ENCODE results near the gene CHD6. TPM values are rescaled to one million over a fixed set of nuclear protein-coding genes. Genes with fewer than 3 reads are reported as not detected.

The CHD6 gene
- total and polyA plus RNA-seq, 11 donors: 6.5 to 52.8 (median 38.9) TPM

DNA sequence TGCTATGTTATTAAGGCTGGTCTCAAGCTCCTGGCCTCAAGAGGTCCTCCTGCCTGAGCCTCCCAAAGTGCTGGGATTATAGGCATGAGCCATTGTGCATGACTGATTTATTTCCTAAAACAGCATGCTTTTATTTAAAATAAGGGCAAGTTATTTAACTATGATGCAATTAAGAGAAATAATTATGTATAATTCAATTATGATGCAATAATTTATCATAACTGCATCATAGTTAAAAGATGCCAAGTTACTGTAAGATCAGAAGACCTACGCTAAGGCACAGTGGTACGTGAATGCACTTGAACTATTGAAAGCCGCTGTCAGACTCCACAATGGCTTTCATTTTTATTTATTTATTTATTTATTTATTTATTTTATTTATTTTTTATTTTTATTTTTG lies 227.3 kb downstream of the CHD6 start:
- Histone ChIP-seq H3K27ac (no peak overlapping the region), H3K4me1 (peaks cover 0 to 61% (median 34%) of the 10 kb centered on the region in 12 donors), H3K36me3 (no peaks in the 10 kb centered on the region), H3K4me3 (no peak overlapping the region), H3K27me3 (no peaks in the 10 kb centered on the region), H3K9me3 (no peaks in the 10 kb centered on the region)
- intact Hi-C loops (cut with DNase I): loop anchor here in 2 of 10 donors (5.0 to 10.0 kb wide), 2 partner anchors 34 to 146 kb away; no protein-coding TSS in a partner anchor
- WGBS, 4 donors: 97 to 99% (median 98%) methylated on average over 3 of the region's 3 CpGs
- TF ChIP-seq POLR2A (IDR thresholded peaks at IDR 0.05) (no peak), CTCF (IDR thresholded peaks at IDR 0.05) (no peak)
- ATAC-seq: no peak
- DNase-seq: no peak

DNA sequence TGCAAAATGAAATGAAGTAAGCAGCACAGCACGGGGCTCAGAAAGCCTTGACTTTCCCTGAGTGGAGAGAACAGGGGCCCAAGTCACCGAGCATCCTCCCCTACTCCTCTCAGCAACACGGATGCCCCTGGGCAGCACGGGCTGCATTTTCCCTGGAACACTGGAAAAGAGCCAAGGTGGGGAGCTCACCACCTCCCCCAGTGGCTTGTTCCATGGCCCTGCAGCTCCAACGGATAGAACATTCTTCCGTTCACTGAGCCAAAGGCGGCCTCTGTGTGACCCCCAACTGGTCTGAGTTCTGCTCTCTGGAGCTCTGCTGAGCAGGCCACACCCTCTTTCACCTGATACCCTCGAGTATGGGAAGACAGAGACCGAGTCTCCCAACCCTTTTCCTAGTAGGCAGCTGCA lies 230.7 kb downstream of the CHD6 start:
- peak in 1 of 5 donors; percentile 40 for DNase-seq

DNA sequence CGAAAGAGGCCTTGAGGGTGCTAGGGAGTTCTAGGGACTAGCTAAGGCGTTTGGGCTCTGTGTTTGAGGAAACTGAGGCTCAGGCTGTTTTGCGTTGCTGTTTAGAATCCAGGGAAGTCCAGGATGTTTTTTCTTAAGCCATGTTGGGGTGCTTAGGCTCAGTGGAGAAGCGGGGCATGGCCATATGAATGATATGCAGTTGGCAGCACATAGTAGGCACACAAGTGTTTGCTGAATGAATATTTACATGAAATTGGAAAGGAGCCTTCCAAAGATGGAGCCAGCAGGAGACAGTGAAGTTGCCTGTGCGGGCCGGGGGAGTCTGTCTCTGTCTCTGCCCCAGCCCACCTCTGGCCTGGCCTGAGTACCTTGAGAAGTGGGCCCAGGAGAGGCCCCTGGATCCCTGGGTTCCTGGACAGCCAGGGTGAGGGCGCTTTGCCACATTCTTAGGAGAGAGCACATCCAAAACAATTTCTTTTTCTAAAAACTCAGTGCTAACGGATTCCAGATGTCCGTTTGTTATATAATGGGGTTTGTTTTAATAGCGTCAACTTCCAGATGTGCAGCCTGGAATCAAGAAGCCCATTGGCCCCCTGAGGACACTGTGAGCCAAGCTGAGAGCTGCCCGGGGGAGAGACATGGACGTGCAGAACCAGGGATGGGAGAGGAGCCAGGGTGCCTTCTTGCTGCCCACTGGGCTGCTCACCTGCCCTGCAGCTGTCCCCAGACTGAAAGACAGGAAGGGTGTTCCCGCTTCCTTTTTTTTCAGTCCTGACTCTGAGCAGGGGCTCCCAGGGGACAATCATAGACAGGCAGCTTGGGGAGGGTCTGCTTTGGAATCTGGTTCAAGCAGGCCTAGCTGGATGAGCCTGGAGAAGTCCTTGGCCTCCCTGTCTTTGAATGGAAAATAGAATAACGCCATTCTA lies 231.4 kb downstream of the CHD6 start:
- no peak for TF ChIP-seq POLR2A (IDR thresholded peaks at IDR 0.05)
- no peak for TF ChIP-seq CTCF (IDR thresholded peaks at IDR 0.05)
- peak in 4 of 5 donors; percentile 60 to 82 (median 66) for DNase-seq
- no peaks in the 10 kb centered on the region for H3K36me3 ChIP-seq
- no peaks in the 10 kb centered on the region for H3K27me3 ChIP-seq
- no peak overlapping the region for H3K4me3 ChIP-seq
- peak overlapping the region in 9 of 12 donors; percentile 27 to 80 (median 58) for H3K27ac ChIP-seq
- intact Hi-C loops (cut with DNase I): no loop called here
- H3K9me3 ChIP-seq: no peaks in the 10 kb centered on the region
- ATAC-seq: peak; percentile 44 to 81 (median 80)
- 59 to 67% (median 63%) methylated on average over 14 of the region's 14 CpGs for WGBS, 4 donors
- H3K4me1 ChIP-seq: peaks cover 0 to 25% (median 13%) of the 10 kb centered on the region in 12 donors

More for the DNA sequence above, 230.7 kb downstream of the CHD6 start:
- H3K27ac ChIP-seq: peak overlapping the region in 8 of 12 donors; percentile 27 to 80 (median 62)
- ATAC-seq: peak; percentile 21 to 48 (median 30)
- no peaks in the 10 kb centered on the region for H3K9me3 ChIP-seq
- WGBS, 4 donors: 20 to 43% (median 28%) methylated on average over 6 to 9 of the region's 9 CpGs
- no peaks in the 10 kb centered on the region for H3K36me3 ChIP-seq
- TF ChIP-seq CTCF (IDR thresholded peaks at IDR 0.05) (peak in 2 of 12 donors; percentile 9 to 30), POLR2A (IDR thresholded peaks at IDR 0.05) (no peak)
- no peak overlapping the region for H3K4me3 ChIP-seq
- peaks cover 0 to 29% (median 15%) of the 10 kb centered on the region in 12 donors for H3K4me1 ChIP-seq
- intact Hi-C loops (cut with DNase I): no loop called here
- no peaks in the 10 kb centered on the region for H3K27me3 ChIP-seq

DNA sequence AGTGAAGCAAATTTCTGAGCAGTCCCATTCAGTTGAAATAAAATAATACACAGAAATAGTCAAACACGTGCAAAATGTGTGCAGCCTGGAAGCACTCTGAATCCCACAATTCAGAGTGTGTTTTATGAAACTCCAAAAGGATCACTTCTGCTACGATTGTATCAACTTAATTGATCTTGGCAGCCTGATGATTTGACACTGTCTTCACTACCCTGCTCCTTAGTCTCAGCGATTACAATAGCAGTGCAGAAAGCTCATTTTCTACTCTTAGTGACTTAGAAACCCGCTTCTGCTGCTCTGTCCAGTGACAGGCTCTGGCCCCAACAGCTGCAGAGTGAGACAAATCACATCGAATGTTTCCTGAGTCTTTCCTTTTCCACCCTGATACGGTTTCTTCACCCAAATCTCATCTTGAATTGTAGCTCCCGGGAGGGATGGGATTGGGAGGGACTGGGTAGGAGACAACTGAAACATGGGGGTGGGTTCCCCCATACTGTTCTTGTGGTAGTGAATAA lies 235.3 kb downstream of the CHD6 start:
- 68 to 79% (median 76%) methylated on average over 7 of the region's 7 CpGs for WGBS, 4 donors
- intact Hi-C loops (cut with DNase I): no loop called here
- ATAC-seq: peak in 1 of 4 donors; percentile 32

More for the DNA sequence above, 235.3 kb downstream of the CHD6 start:
- Histone ChIP-seq H3K36me3 (no peaks in the 10 kb centered on the region), H3K27me3 (no peaks in the 10 kb centered on the region), H3K27ac (peak overlapping the region in 3 of 12 donors; percentile 20 to 52 (median 38)), H3K4me3 (no peak overlapping the region), H3K9me3 (no peaks in the 10 kb centered on the region), H3K4me1 (peaks cover 0 to 19% (median 12%) of the 10 kb centered on the region in 12 donors)
- no peak for TF ChIP-seq POLR2A (IDR thresholded peaks at IDR 0.05)
- no peak for TF ChIP-seq CTCF (IDR thresholded peaks at IDR 0.05)
- no peak for DNase-seq

All from heart left ventricle (tissue), 16 donors.